ENCODE measurements around the gene DGKH. TPM values are rescaled to one million over a fixed set of nuclear protein-coding genes. Genes with fewer than 3 reads are reported as not detected.

DGKH gene
- total RNA-seq, 1 experiment from 2014 or later, result 5.2 TPM

GRCh38 chr13:42041684-42042035, 6.8 kb upstream of the DGKH start:
- H3K36me3 ChIP-seq (ENCODE audit: control insufficient read depth, insufficient read depth, low read length), result no peaks in the 10 kb centered on the region
- ChIA-PET POLR2A (no interaction called here), CTCF (interaction anchor here (0.7 to 1.2 kb wide), 2 partner anchors 97 to 373 kb away, joined by 3 read pairs; no protein-coding TSS in a partner anchor)
- no peaks in the 10 kb centered on the region for H3K9me3 ChIP-seq
- no peaks in the 10 kb centered on the region; the same call in 1 of the 2 replicates for H3K27me3 ChIP-seq (replicated peaks; ENCODE audit: control insufficient read depth, insufficient read depth, low read length)
- intact Hi-C loops (cut with micrococcal nuclease; ENCODE audit: unreplicated experiment), result loop anchor here (1.0 to 10.0 kb wide), 4 partner anchors 79 to 373 kb away; partner anchors contain the start of gene VWA8
- BruUV-seq (replicated peaks), result no TSS peak
- H3K4me3 Mint-ChIP-seq (ENCODE audit: unreplicated experiment), result peak overlapping the region; percentile 88
- peaks cover 17% of the 10 kb centered on the region for H3K4me1 Mint-ChIP-seq (ENCODE audit: low read depth, unreplicated experiment)
- H3K4me1 ChIP-seq, result peaks cover 11% of the 10 kb centered on the region; the same call in 1 of the 2 replicates
- peaks cover 19% of the 10 kb centered on the region for H3K36me3 Mint-ChIP-seq (ENCODE audit: insufficient read depth, unreplicated experiment)
- peaks cover 32% of the 10 kb centered on the region for H3K27me3 Mint-ChIP-seq (ENCODE audit: insufficient read depth, unreplicated experiment)
- peak; percentile 66 to 68 for DNase-seq
- peak; percentile 45 to 67 for TF ChIP-seq CTCF (IDR thresholded peaks at IDR 0.05; ENCODE audit: insufficient read depth in 1 of 2, low read depth in 1 of 2, low read length in 1 of 2, severe bottlenecking in 1 of 2, unreplicated experiment in 1 of 2)
- peak overlapping the region; percentile 8 for H3K27ac Mint-ChIP-seq (ENCODE audit: unreplicated experiment)
- H3K9me3 Mint-ChIP-seq (ENCODE audit: unreplicated experiment), result peaks cover 6% of the 10 kb centered on the region
- H3K4me3 ChIP-seq (ENCODE audit: low read depth, low read length), result peak overlapping the region; percentile 58

GRCh38 chr13:42043676-42044075, 4.8 kb upstream of the DGKH start:
- peaks cover 16% of the 10 kb centered on the region for H3K4me1 Mint-ChIP-seq (ENCODE audit: low read depth, unreplicated experiment)
- Histone ChIP-seq H3K4me1 (peaks cover 17% of the 10 kb centered on the region; the same call in 1 of the 2 replicates), H3K4me3 (ENCODE audit: low read depth, low read length) (no peak overlapping the region), H3K27me3 (replicated peaks; ENCODE audit: control insufficient read depth, insufficient read depth, low read length) (no peaks in the 10 kb centered on the region; the same call in 1 of the 2 replicates), H3K9me3 (no peaks in the 10 kb centered on the region), H3K36me3 (ENCODE audit: control insufficient read depth, insufficient read depth, low read length) (no peaks in the 10 kb centered on the region)
- TF ChIP-seq CTCF (IDR thresholded peaks at IDR 0.05; ENCODE audit: insufficient read depth in 1 of 2, low read depth in 1 of 2, low read length in 1 of 2, severe bottlenecking in 1 of 2, unreplicated experiment in 1 of 2), result no peak
- H3K36me3 Mint-ChIP-seq (ENCODE audit: insufficient read depth, unreplicated experiment), result peaks cover 17% of the 10 kb centered on the region
- intact Hi-C loops (cut with micrococcal nuclease; ENCODE audit: unreplicated experiment), result loop anchor here (5.0 to 10.0 kb wide), 2 partner anchors 81 to 171 kb away; partner anchors contain the start of gene VWA8
- no TSS peak for BruUV-seq (replicated peaks)
- peaks cover 21% of the 10 kb centered on the region for H3K27me3 Mint-ChIP-seq (ENCODE audit: insufficient read depth, unreplicated experiment)
- no peak overlapping the region for H3K4me3 Mint-ChIP-seq (ENCODE audit: unreplicated experiment)
- no peaks in the 10 kb centered on the region for H3K9me3 Mint-ChIP-seq (ENCODE audit: unreplicated experiment)
- H3K27ac Mint-ChIP-seq (ENCODE audit: unreplicated experiment), result no peak overlapping the region
- no peak for DNase-seq
- ChIA-PET POLR2A (no interaction called here), CTCF (no interaction called here)

GRCh38 chr13:42046448-42046847, 2.0 kb upstream of the DGKH start:
- H3K9me3 ChIP-seq, result no peaks in the 10 kb centered on the region
- H3K4me1 ChIP-seq, result peaks cover 13% of the 10 kb centered on the region
- peaks cover 13% of the 10 kb centered on the region for H3K4me1 Mint-ChIP-seq (ENCODE audit: low read depth, unreplicated experiment)
- TF ChIP-seq CTCF (IDR thresholded peaks at IDR 0.05; ENCODE audit: insufficient read depth in 1 of 2, low read depth in 1 of 2, low read length in 1 of 2, severe bottlenecking in 1 of 2, unreplicated experiment in 1 of 2), result no peak
- ChIA-PET POLR2A (no interaction called here), CTCF (no interaction called here)
- peaks cover 7% of the 10 kb centered on the region for H3K36me3 Mint-ChIP-seq (ENCODE audit: insufficient read depth, unreplicated experiment)
- H3K9me3 Mint-ChIP-seq (ENCODE audit: unreplicated experiment), result no peaks in the 10 kb centered on the region
- peaks cover 21% of the 10 kb centered on the region for H3K27me3 Mint-ChIP-seq (ENCODE audit: insufficient read depth, unreplicated experiment)
- no peak for DNase-seq
- no peak overlapping the region for H3K4me3 Mint-ChIP-seq (ENCODE audit: unreplicated experiment)
- H3K27ac Mint-ChIP-seq (ENCODE audit: unreplicated experiment), result no peak overlapping the region
- no TSS peak for BruUV-seq (replicated peaks)
- H3K4me3 ChIP-seq (ENCODE audit: low read depth, low read length), result no peak overlapping the region
- no peaks in the 10 kb centered on the region; the same call in 1 of the 2 replicates for H3K27me3 ChIP-seq (replicated peaks; ENCODE audit: control insufficient read depth, insufficient read depth, low read length)
- H3K36me3 ChIP-seq (ENCODE audit: control insufficient read depth, insufficient read depth, low read length), result no peaks in the 10 kb centered on the region
- intact Hi-C loops (cut with micrococcal nuclease; ENCODE audit: unreplicated experiment), result loop anchor here (5.0 to 10.0 kb wide), 2 partner anchors 66 to 168 kb away; no protein-coding TSS in a partner anchor
